NCI-H82 treated with DMSO at 0.1 percent for 48 hours (cell line): ENCODE data around the gene PRR5.
"Not testable (repeated sequence)": the region's sequence is repeated elsewhere in the genome, so short reads cannot be mapped to it uniquely, and the experiment has no call there.

Experiments
- DNase-seq: peaks from one replicate; lab custom pipeline; 2025; ENCODE audit not compliant: unreplicated experiment; lab: John Stamatoyannopoulos, UW

Gene PRR5

GRCh38 chr22:44701824-44702478, at the start of gene PRR5:
Gene PRR5 (plus strand): TSS chr22:44702204. CDS start chr22:44702475, 271 bp downstream.
- DNase-seq: no peak

- not testable (repeated sequence) for DNase-seq
Observed at GRCh38 chr22:44652866-44653265, 49.1 kb upstream of the PRR5 start.

- DNase-seq: no peak
Observed at GRCh38 chr22:44658311-44658953, 43.6 kb upstream of the PRR5 start.

- no peak for DNase-seq
Observed at GRCh38 chr22:44659140-44659539, 42.9 kb upstream of the PRR5 start.

GRCh38 chr22:44660051-44660830, 41.8 kb upstream of the PRR5 start:
- DNase-seq: no peak

- DNase-seq: no peak
Observed at GRCh38 chr22:44661070-44661469, 40.9 kb upstream of the PRR5 start.

- DNase-seq: no peak
Observed at GRCh38 chr22:44661659-44662569, 40.1 kb upstream of the PRR5 start.

GRCh38 chr22:44663256-44663999, 38.6 kb upstream of the PRR5 start:
- no peak for DNase-seq

- no peak for DNase-seq
Observed at GRCh38 chr22:44664149-44664548, 37.9 kb upstream of the PRR5 start.

- no peak for DNase-seq
Observed at GRCh38 chr22:44665115-44665514, 36.9 kb upstream of the PRR5 start.

- no peak for DNase-seq
Observed at GRCh38 chr22:44666207-44666585, 35.8 kb upstream of the PRR5 start.

- no peak for DNase-seq
Observed at GRCh38 chr22:44667276-44667675, 34.7 kb upstream of the PRR5 start.

GRCh38 chr22:44667829-44668189, 34.2 kb upstream of the PRR5 start:
- DNase-seq: no peak

- DNase-seq: no peak
Observed at GRCh38 chr22:44668190-44668885, 33.7 kb upstream of the PRR5 start.

- DNase-seq: no peak
Observed at GRCh38 chr22:44668886-44669521, 33.0 kb upstream of the PRR5 start.

GRCh38 chr22:44669561-44669976, 32.4 kb upstream of the PRR5 start:
- DNase-seq: no peak

GRCh38 chr22:44670220-44670988, 31.6 kb upstream of the PRR5 start:
- no peak for DNase-seq

- no peak for DNase-seq
Observed at GRCh38 chr22:44671742-44672141, 30.3 kb upstream of the PRR5 start.

- no peak for DNase-seq
Observed at GRCh38 chr22:44672632-44673031, 29.4 kb upstream of the PRR5 start.
